Endothelial cell of umbilical vein (primary cell): ENCODE results near the gene SSR2. TPM values are rescaled to one million over a fixed set of nuclear protein-coding genes. Genes with fewer than 3 reads are reported as not detected.

Experiments used
- BruUV-seq: library from RNA; stranded (reverse); fragments of 400-500 nt; replicated peaks from 2 replicates; lab custom pipeline; 2021; lab: Mats Ljungman, UMichigan
- CTCF ChIA-PET: fragments of 300-600, 350-600 bp; sonication (Branson Sonifier 250); formaldehyde crosslinking; loops from one replicate; lab custom pipeline; 2021; ENCODE audit warnings: antibody characterized with exemption, inconsistent platforms; lab: Charles Lee
- POLR2A ChIA-PET: fragments of 300-600, 350-600 bp; sonication (Branson Sonifier 250); formaldehyde crosslinking; loops from one replicate; lab custom pipeline; 2021; ENCODE audit warnings: antibody characterized with exemption, inconsistent platforms; lab: Charles Lee
- DNase-seq: peaks from one replicate; pipeline ENCODE4 v3.0.0-alpha.2; 2011; ENCODE audit warnings: low read depth, low spot score
- FAIRE-seq: peaks from 2 replicates; lab custom pipeline; 2011; peaks lifted over from hg19 to GRCh38; lab: Jason Lieb, UNC
- H2AFZ ChIP-seq: 2 replicates; pipeline ENCODE4 v1.6.0; 2012; ENCODE audit warnings: low read depth, low read length, control low read depth, inconsistent platforms
- H3K27ac ChIP-seq: 2 replicates; pipeline ENCODE4 v1.5.1; 2011; ENCODE audit warnings: low read depth, mild to moderate bottlenecking, control low read depth, low read length, moderate library complexity; ENCODE audit not compliant: insufficient read depth
- H3K27me3 ChIP-seq, 2 experiments: 2 replicates each; pipeline versions ENCODE4 v1.6.0 to v1.6.1; 2011; ENCODE audit warnings: low read length in 2 of 2, mixed read lengths in 1 of 2; ENCODE audit not compliant: control insufficient read depth in 2 of 2, insufficient read depth in 2 of 2
- H3K36me3 ChIP-seq, 2 experiments: 2 replicates in 1 of 2; 3 replicates in 1 of 2; pipeline ENCODE4 v1.5.1; 2011; ENCODE audit warnings: low read length in 2 of 2, mild to moderate bottlenecking in 1 of 2, moderate library complexity in 1 of 2; ENCODE audit not compliant: control insufficient read depth in 2 of 2, insufficient read depth in 2 of 2; ENCODE audit errors: extremely low read depth in 1 of 2
- H3K4me1 ChIP-seq: 3 replicates; pipeline ENCODE4 v1.5.1; 2011; ENCODE audit warnings: mild to moderate bottlenecking, low read length; ENCODE audit not compliant: control insufficient read depth, insufficient read depth; ENCODE audit errors: extremely low read depth
- H3K4me2 ChIP-seq: 2 replicates; pipeline ENCODE4 v1.6.1; 2011; ENCODE audit warnings: low read length, control low read depth, mixed read lengths; ENCODE audit not compliant: insufficient read depth
- H3K4me3 ChIP-seq, 3 experiments: fragments of 200-600 bp in 1 of 3; sonication (generic), shearing (Covaris generic) in 1 of 3; replicated peaks in 1 of 3; 2 replicates each; pipeline ENCODE4 v1.5.1; 2011 to 2016; ENCODE audit warnings: control low read depth in 3 of 3, low read length in 3 of 3, mild to moderate bottlenecking in 2 of 3, inconsistent platforms in 1 of 3, low read depth in 1 of 3, moderate library complexity in 1 of 3; ENCODE audit not compliant: insufficient read depth in 1 of 3
- H3K79me2 ChIP-seq: 2 replicates; pipeline ENCODE4 v1.6.0; 2012; ENCODE audit warnings: low read length, inconsistent platforms; ENCODE audit not compliant: control insufficient read depth, insufficient read depth
- H3K9ac ChIP-seq: replicated peaks from 2 replicates; pipeline ENCODE3; 2011; ENCODE audit warnings: low read length, control low read depth; ENCODE audit not compliant: insufficient read depth; ENCODE audit errors: extremely low read depth
- H3K9me1 ChIP-seq: replicated peaks from 3 replicates; pipeline ENCODE4 v1.6.0; 2011; ENCODE audit warnings: mild to moderate bottlenecking, low read length; ENCODE audit not compliant: control insufficient read depth, insufficient read depth; ENCODE audit errors: extremely low read depth
- H3K9me3 ChIP-seq: replicated peaks from 2 replicates; pipeline ENCODE4 v1.5.1; 2012; ENCODE audit warnings: low read length, inconsistent platforms; ENCODE audit not compliant: control insufficient read depth, insufficient read depth
- H4K20me1 ChIP-seq: replicated peaks from 2 replicates; pipeline ENCODE3; 2011; ENCODE audit warnings: mild to moderate bottlenecking, low read length; ENCODE audit not compliant: control insufficient read depth, insufficient read depth; ENCODE audit errors: extremely low read depth
- CTCF ChIP-seq, 2 donors: IDR thresholded peaks; 1 replicate in 1 of 2; 2 replicates in 1 of 2; pipeline ENCODE4 v1.5.1; 2011; ENCODE audit warnings: low read length in 2 of 2, mild to moderate bottlenecking in 2 of 2, moderate library complexity in 2 of 2, control low read depth in 1 of 2, inconsistent platforms in 1 of 2, low read depth in 1 of 2; ENCODE audit not compliant: insufficient read depth in 1 of 2; ENCODE audit errors: extremely low read depth in 1 of 2
- EZH2 ChIP-seq: IDR thresholded peaks from 2 replicates; pipeline ENCODE4 v1.6.1; 2012; ENCODE audit warnings: borderline replicate concordance, low read depth, mild to moderate bottlenecking, moderate library complexity, low read length, inconsistent platforms; ENCODE audit not compliant: severe bottlenecking
- FOS ChIP-seq: IDR thresholded peaks from 2 replicates; pipeline ENCODE4 v1.6.1; 2011; ENCODE audit warnings: mild to moderate bottlenecking, low read length, moderate library complexity, borderline replicate concordance; ENCODE audit not compliant: insufficient read depth
- GATA2 ChIP-seq: IDR thresholded peaks from 2 replicates; pipeline ENCODE4 v1.7.0; 2011; ENCODE audit warnings: low read depth, mild to moderate bottlenecking, moderate library complexity, mixed read lengths, low read length; ENCODE audit not compliant: insufficient read length, insufficient read depth
- JUN ChIP-seq: IDR thresholded peaks from 2 replicates; pipeline ENCODE4 v1.6.1; 2011; ENCODE audit warnings: borderline replicate concordance, low read depth; ENCODE audit not compliant: insufficient read length, insufficient read depth
- MYC ChIP-seq: IDR thresholded peaks from one replicate; pipeline ENCODE4 v1.6.1; 2011; ENCODE audit warnings: mild to moderate bottlenecking, low read depth, low read length
- POLR2A ChIP-seq: IDR thresholded peaks from 2 replicates; pipeline ENCODE4 v1.6.1; 2012; ENCODE audit warnings: low read depth, mild to moderate bottlenecking, control low read depth, low read length
- POLR2AphosphoS5 ChIP-seq: IDR thresholded peaks from 2 replicates; pipeline ENCODE4 v1.6.1; 2012; ENCODE audit warnings: low read depth, mild to moderate bottlenecking, control low read depth, low read length, moderate library complexity; ENCODE audit not compliant: insufficient read depth
- dilution Hi-C: fragments of 300-500 bp; cut with MboI; formaldehyde crosslinking; loops from one replicate; pipeline ENCODE4 v1.15.0; 2019; ENCODE audit warnings: low sequenced_read_pairs; ENCODE audit not compliant: extremely low pct_ligation_motif_present
- intact Hi-C: fragments of 100-400 bp; cut with micrococcal nuclease; formaldehyde crosslinking; loops from one replicate; pipeline ENCODE4 v1.10.0; 2022
- polyA plus RNA-seq, 4 experiments: library from polyadenylated mRNA; depleted of rRNA in 3 of 4; stranded (reverse) in 3 of 4; unstranded in 1 of 4; fragments of >200 nt; gene quantifications; 2 replicates each; pipeline versions ENCODE4 v1.2.1 to v1.2.3, GENCODE V29; 2011 to 2012; ENCODE audit warnings: missing spikeins in 1 of 4
- total RNA-seq: library from RNA; stranded (reverse); gene quantifications from 2 replicates; pipeline ENCODE4 v1.2.3, GENCODE V29; 2021
- TF ChIP-seq, protein P1 (sequence below): IDR thresholded peaks from 2 replicates; pipeline ENCODE4 v1.6.1; 2011; ENCODE audit not compliant: insufficient read depth, insufficient read length

SSR2 gene
- total and polyA plus RNA-seq, 2 donors (not counting 3 experiments of a cell fraction or from before 2014, with no cell fraction given): 362 to 1,787 TPM

DNA sequence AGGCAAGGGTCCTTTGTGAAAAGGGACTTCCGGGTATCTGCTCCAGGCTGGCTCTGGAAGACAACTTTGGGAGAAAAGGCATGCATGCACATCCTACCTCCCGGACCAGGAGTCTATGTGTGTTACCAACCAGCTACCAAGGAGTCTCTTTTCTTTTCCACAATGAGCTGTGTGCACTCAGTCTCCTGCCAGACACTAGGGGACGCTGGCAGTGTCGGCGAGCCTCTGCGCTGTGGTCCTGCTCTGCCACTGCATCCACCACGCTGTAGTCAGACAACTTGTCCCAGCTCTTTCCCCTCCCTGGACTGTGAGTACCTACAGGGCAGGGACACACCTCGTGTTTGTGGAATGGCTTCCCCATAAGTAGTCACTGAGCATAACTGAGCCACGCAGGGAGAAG, 5.1 kb upstream of the SSR2 start:
- Histone ChIP-seq H2AFZ (peak overlapping the region; percentile 83), H3K4me1 (peaks cover 3% of the 10 kb centered on the region), H3K9ac (no peak overlapping the region), H3K9me3 (no peaks in the 10 kb centered on the region), H3K79me2 (no peaks in the 10 kb centered on the region), H4K20me1 (no peaks in the 10 kb centered on the region), H3K9me1 (no peaks in the 10 kb centered on the region), H3K4me3 (no peak overlapping the region), H3K4me2 (no peak overlapping the region), H3K36me3 (no peaks in the 10 kb centered on the region), H3K27me3 (no peaks in the 10 kb centered on the region), H3K27ac (no peak overlapping the region)
- FAIRE-seq: peak; percentile 75
- no TSS peak for BruUV-seq
- dilution Hi-C loops: no loop called here
- ChIA-PET CTCF (interaction anchor here (0.6 to 2.6 kb wide), 26 partner anchors 10 to 360 kb away, joined by 3 to 92 read pairs (median 4); partner anchors contain the start of gene MEX3A), POLR2A (interaction anchor here (0.7 kb wide), 1 partner anchor 187 kb away, joined by 4 read pairs; the partner anchor contains the start of gene PMF1)
- peak; percentile 64 for DNase-seq
- TF ChIP-seq, protein P1, sequence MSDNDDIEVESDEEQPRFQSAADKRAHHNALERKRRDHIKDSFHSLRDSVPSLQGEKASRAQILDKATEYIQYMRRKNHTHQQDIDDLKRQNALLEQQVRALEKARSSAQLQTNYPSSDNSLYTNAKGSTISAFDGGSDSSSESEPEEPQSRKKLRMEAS: no peak
- TF ChIP-seq POLR2A (no peak), CTCF (IDR thresholded peaks at IDR 0.05; ENCODE audit: extremely low read depth in 1 of 2, insufficient read depth in 1 of 2, low read depth in 1 of 2, low read length in 2 of 2) (peak; percentile 70 to 90), EZH2 (no peak)
- intact Hi-C loops: loop anchor here (1.0 kb wide), 2 partner anchors 28 to 40 kb away; partner anchors contain the start of gene LAMTOR2

DNA sequence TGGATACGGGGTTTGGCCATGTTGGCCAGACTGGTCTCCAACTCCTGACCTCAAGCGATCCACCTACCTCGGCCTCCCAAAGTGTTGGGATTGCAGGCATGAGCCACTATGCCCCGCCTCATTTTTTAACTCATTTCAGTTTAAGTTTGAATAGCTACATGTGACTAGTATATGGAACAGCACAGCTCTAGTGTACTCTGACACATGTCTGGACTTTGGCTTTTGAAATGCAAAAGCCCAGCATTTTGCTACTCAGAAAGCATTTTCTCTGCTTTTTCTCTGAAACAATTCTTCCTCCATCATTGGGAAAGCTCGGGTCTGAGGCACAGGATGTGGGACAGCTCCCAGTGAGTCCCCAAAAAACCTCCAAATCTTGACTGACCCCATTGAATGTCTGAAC, 4.0 kb upstream of the SSR2 start:
- dilution Hi-C loops: no loop called here
- no peaks in the 10 kb centered on the region for H4K20me1 ChIP-seq
- FAIRE-seq: no peak
- H2AFZ ChIP-seq: no peak overlapping the region
- H3K27ac ChIP-seq: no peak overlapping the region
- no peaks in the 10 kb centered on the region for H3K27me3 ChIP-seq
- intact Hi-C loops: no loop called here
- H3K36me3 ChIP-seq: no peaks in the 10 kb centered on the region
- H3K4me1 ChIP-seq: peaks cover 5% of the 10 kb centered on the region
- BruUV-seq: no TSS peak
- CTCF ChIA-PET: interaction anchor here (1.0 to 2.6 kb wide), 5 partner anchors 13 to 45 kb away, joined by 3 to 92 read pairs (median 6); no protein-coding TSS in a partner anchor
- H3K9me1 ChIP-seq: no peaks in the 10 kb centered on the region
- POLR2A ChIA-PET: no interaction called here
- no peaks in the 10 kb centered on the region for H3K9me3 ChIP-seq
- TF ChIP-seq FOS (no peak), JUN (no peak), CTCF (IDR thresholded peaks at IDR 0.05; ENCODE audit: extremely low read depth in 1 of 2, insufficient read depth in 1 of 2, low read depth in 1 of 2, low read length in 2 of 2) (no peak), EZH2 (no peak), POLR2AphosphoS5 (no peak), POLR2A (no peak), MYC (no peak), GATA2 (no peak)
- TF ChIP-seq, protein P1: no peak
- peaks cover 7% of the 10 kb centered on the region for H3K79me2 ChIP-seq
- no peak overlapping the region for H3K4me2 ChIP-seq
- DNase-seq: no peak
- no peak overlapping the region for H3K9ac ChIP-seq
- H3K4me3 ChIP-seq: no peak overlapping the region
